Esophagus squamous epithelium (tissue), 4 donors: Measurements from ENCODE around the gene CENATAC.

Experiments used
- POLR2A ChIP-seq, 4 donors: fragments of 450-650 bp; IDR thresholded peaks; one replicate each; pipeline ENCODE4 v1.6.1; 2017; ENCODE audit warnings: antibody characterized with exemption in 4 of 4, mild to moderate bottlenecking in 4 of 4, moderate library complexity in 3 of 4
- TF ChIP-seq, protein P1 (sequence below), 6 experiments: fragments of 450-650 bp in 4 of 6; fragments of 200-600 bp in 2 of 6; sonication (generic) in 2 of 6; IDR thresholded peaks; one replicate each; pipeline ENCODE4 v1.5.1; 2016 to 2019; ENCODE audit warnings: antibody characterized with exemption in 6 of 6, mild to moderate bottlenecking in 4 of 6, moderate library complexity in 4 of 6

- TF ChIP-seq, protein P1, sequence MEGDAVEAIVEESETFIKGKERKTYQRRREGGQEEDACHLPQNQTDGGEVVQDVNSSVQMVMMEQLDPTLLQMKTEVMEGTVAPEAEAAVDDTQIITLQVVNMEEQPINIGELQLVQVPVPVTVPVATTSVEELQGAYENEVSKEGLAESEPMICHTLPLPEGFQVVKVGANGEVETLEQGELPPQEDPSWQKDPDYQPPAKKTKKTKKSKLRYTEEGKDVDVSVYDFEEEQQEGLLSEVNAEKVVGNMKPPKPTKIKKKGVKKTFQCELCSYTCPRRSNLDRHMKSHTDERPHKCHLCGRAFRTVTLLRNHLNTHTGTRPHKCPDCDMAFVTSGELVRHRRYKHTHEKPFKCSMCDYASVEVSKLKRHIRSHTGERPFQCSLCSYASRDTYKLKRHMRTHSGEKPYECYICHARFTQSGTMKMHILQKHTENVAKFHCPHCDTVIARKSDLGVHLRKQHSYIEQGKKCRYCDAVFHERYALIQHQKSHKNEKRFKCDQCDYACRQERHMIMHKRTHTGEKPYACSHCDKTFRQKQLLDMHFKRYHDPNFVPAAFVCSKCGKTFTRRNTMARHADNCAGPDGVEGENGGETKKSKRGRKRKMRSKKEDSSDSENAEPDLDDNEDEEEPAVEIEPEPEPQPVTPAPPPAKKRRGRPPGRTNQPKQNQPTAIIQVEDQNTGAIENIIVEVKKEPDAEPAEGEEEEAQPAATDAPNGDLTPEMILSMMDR (IDR thresholded peaks at IDR 0.05) = no peak
- no peak for TF ChIP-seq POLR2A (IDR thresholded peaks at IDR 0.05)
Measured at GRCh38 chr11:118973985-118974384, 24.0 kb upstream of the CENATAC start.
